SK-N-SH (cell line): ENCODE data around the gene BRD7. TPM values are rescaled to one million over a fixed set of nuclear protein-coding genes. Genes with fewer than 3 reads are reported as not detected.

Experiments used
- CTCF ChIA-PET: fragments of 300-600, 350-600 bp; formaldehyde crosslinking; extraction: SDS; loops from one replicate; lab custom pipeline; 2021; lab: Yijun Ruan, JAX
- POLR2A ChIA-PET: fragments of 350-600 bp; sonication (Branson Sonifier 250); formaldehyde crosslinking; extraction: SDS; loops from one replicate; lab custom pipeline; 2020; ENCODE audit warnings: antibody characterized with exemption, inconsistent platforms; lab: Yijun Ruan, JAX
- DNase-seq: peaks from one replicate; pipeline ENCODE4 v3.0.0; 2012
- H2AFZ ChIP-seq: fragments of 200-600 bp; sonication (generic); 2 replicates; pipeline ENCODE4 v1.8.1; 2016; ENCODE audit warnings: antibody characterized with exemption, mild to moderate bottlenecking, low read depth
- H3F3A ChIP-seq: fragments of 200-600 bp; sonication (generic); replicated peaks from 2 replicates; pipeline ENCODE3; 2016; ENCODE audit warnings: antibody characterized with exemption, mild to moderate bottlenecking; ENCODE audit not compliant: insufficient read depth
- H3K27ac ChIP-seq, 2 experiments: fragments of 200-500 bp in 1 of 2; fragments of 200-600 bp in 1 of 2; sonication (Bioruptor generic) in 1 of 2; sonication (generic), shearing (Covaris generic) in 1 of 2; 2 replicates each; pipeline versions ENCODE4 v1.5.1 to v1.6.1; 2014 to 2016; ENCODE audit warnings: low read depth in 2 of 2, inconsistent platforms in 1 of 2, low read length in 1 of 2, mild to moderate bottlenecking in 1 of 2, mixed read lengths in 1 of 2
- H3K27me3 ChIP-seq: fragments of 200-600 bp; sonication (generic), shearing (Covaris generic); 2 replicates; pipeline ENCODE4 v1.6.1; 2016; ENCODE audit warnings: mixed run types; ENCODE audit not compliant: insufficient read depth
- H3K36me3 ChIP-seq, 2 experiments: fragments of 200-500 bp in 1 of 2; fragments of 200-600 bp in 1 of 2; sonication (Bioruptor generic) in 1 of 2; sonication (generic) in 1 of 2; replicated peaks in 1 of 2; 2 replicates each; pipeline versions ENCODE3 to v1.5.1; 2014 to 2016; ENCODE audit warnings: low read length in 1 of 2, mild to moderate bottlenecking in 1 of 2; ENCODE audit not compliant: insufficient read depth in 2 of 2, control insufficient read depth in 1 of 2
- H3K4me1 ChIP-seq, 2 experiments: fragments of 200-500 bp in 1 of 2; fragments of 200-600 bp in 1 of 2; sonication (Bioruptor generic) in 1 of 2; sonication (generic), shearing (Covaris generic) in 1 of 2; 2 replicates each; pipeline versions ENCODE4 v1.5.1 to v1.6.1; 2014 to 2016; ENCODE audit warnings: low read depth in 1 of 2, low read length in 1 of 2, mixed run types in 1 of 2; ENCODE audit not compliant: insufficient read depth in 2 of 2, control insufficient read depth in 1 of 2
- H3K4me2 ChIP-seq: fragments of 200-600 bp; sonication (generic), shearing (Covaris generic); 2 replicates; pipeline ENCODE4 v1.6.1; 2017; ENCODE audit warnings: mixed run types
- H3K4me3 ChIP-seq, 2 experiments: fragments of 200-500 bp in 1 of 2; fragments of 200-600 bp in 1 of 2; sonication (Bioruptor generic) in 1 of 2; sonication (generic), shearing (Covaris generic) in 1 of 2; 2 replicates each; pipeline versions ENCODE4 v1.5.1 to v1.8.1; 2014 to 2016; ENCODE audit warnings: low read depth in 2 of 2, inconsistent platforms in 1 of 2, low read length in 1 of 2, mild to moderate bottlenecking in 1 of 2, mixed read lengths in 1 of 2, moderate library complexity in 1 of 2
- H3K79me2 ChIP-seq: fragments of 200-600 bp; sonication (generic); 2 replicates; pipeline ENCODE4 v1.8.1; 2017; ENCODE audit warnings: mild to moderate bottlenecking; ENCODE audit not compliant: insufficient read depth
- H3K9ac ChIP-seq: fragments of 200-600 bp; sonication (generic); 2 replicates; pipeline ENCODE4 v1.6.1; 2017; ENCODE audit warnings: mixed run types
- H3K9me2 ChIP-seq: fragments of 200-600 bp; sonication (generic); 2 replicates; pipeline ENCODE4 v1.6.1; 2017; ENCODE audit warnings: mixed run types
- H3K9me3 ChIP-seq: fragments of 200-600 bp; sonication (generic); 2 replicates; pipeline ENCODE4 v1.6.1; 2017; ENCODE audit warnings: mixed run types, mild to moderate bottlenecking, moderate library complexity
- H4K20me1 ChIP-seq: fragments of 200-600 bp; sonication (generic); 2 replicates; pipeline ENCODE4 v1.6.1; 2017; ENCODE audit warnings: mild to moderate bottlenecking, mixed run types; ENCODE audit not compliant: insufficient read depth
- CHD2 ChIP-seq: fragments of 150-350 bp; IDR thresholded peaks from 2 replicates; pipeline ENCODE4 v1.6.1; 2018; ENCODE audit warnings: low read length; ENCODE audit not compliant: partially characterized antibody
- ELF1 ChIP-seq: IDR thresholded peaks from 2 replicates; pipeline ENCODE4 v1.4.0; 2012
- GABPA ChIP-seq: IDR thresholded peaks from 2 replicates; pipeline ENCODE4 v1.4.0; 2012; ENCODE audit warnings: low read depth, mild to moderate bottlenecking
- GATA2 ChIP-seq: sonication (generic); formaldehyde crosslinking; IDR thresholded peaks from 2 replicates; pipeline ENCODE4 v1.5.0; 2020; ENCODE audit warnings: mild to moderate bottlenecking, missing genetic modification reagents
- NFIC ChIP-seq: IDR thresholded peaks from 2 replicates; pipeline ENCODE4 v1.4.0; 2012; ENCODE audit warnings: borderline replicate concordance
- PBX3 ChIP-seq: IDR thresholded peaks from 2 replicates; pipeline ENCODE4; 2012
- POLR2AphosphoS5 ChIP-seq: IDR thresholded peaks from 2 replicates; pipeline ENCODE4 v1.6.1; 2012; ENCODE audit warnings: low read depth, low read length
- RAD21 ChIP-seq: IDR thresholded peaks from 2 replicates; pipeline ENCODE4 v1.6.1; 2012; ENCODE audit warnings: mild to moderate bottlenecking, low read length
- REST ChIP-seq: IDR thresholded peaks from 2 replicates; pipeline ENCODE4 v1.6.1; 2012; ENCODE audit warnings: mild to moderate bottlenecking, low read depth, low read length, moderate library complexity
- RFX5 ChIP-seq: IDR thresholded peaks from 2 replicates; pipeline ENCODE4 v1.6.1; 2012; ENCODE audit warnings: mild to moderate bottlenecking, improper control_type of control experiment, low read length
- SMC3 ChIP-seq: IDR thresholded peaks from 2 replicates; pipeline ENCODE4 v1.6.1; 2012; ENCODE audit warnings: low read depth, low read length, improper control_type of control experiment
- TEAD4 ChIP-seq: IDR thresholded peaks from 2 replicates; pipeline ENCODE4 v1.4.0; 2012; ENCODE audit warnings: mild to moderate bottlenecking, borderline replicate concordance; ENCODE audit not compliant: insufficient read depth
- USF1 ChIP-seq: IDR thresholded peaks from 2 replicates; pipeline ENCODE4 v1.4.0; 2012; ENCODE audit warnings: low read depth, borderline replicate concordance
- YY1 ChIP-seq: IDR thresholded peaks from 2 replicates; pipeline ENCODE4 v1.4.0; 2012; ENCODE audit warnings: low read depth, mild to moderate bottlenecking
- WGBS: methylation state at CpG from one replicate; pipeline ENCODE4 v1.1.6; 2017; ENCODE audit warnings: low lambda C conversion rate; 5-methylcytosine and 5-hydroxymethylcytosine counted together
- polyA plus RNA-seq, 3 experiments: library from polyadenylated mRNA; depleted of rRNA; stranded (reverse); fragments of >200 nt; gene quantifications; 2 replicates each; pipeline ENCODE4 v1.2.3, GENCODE V29; 2012

The BRD7 gene
- polyA plus RNA-seq, 1 of the 3 experiments (the other 2 are of a cell fraction): 32.9 TPM

GRCh38 chr16:50276326-50276640 is 92.5 kb downstream of the BRD7 start:
- Histone ChIP-seq H2AFZ (no peak overlapping the region), H3K36me3 (no peaks in the 10 kb centered on the region), H3K27me3 (no peaks in the 10 kb centered on the region), H3K4me3 (no peak overlapping the region), H3F3A (peaks cover 4% of the 10 kb centered on the region), H3K4me2 (no peak overlapping the region), H3K9ac (no peak overlapping the region), H4K20me1 (peaks cover 3% of the 10 kb centered on the region; the same call in 1 of the 2 replicates), H3K9me2 (no peaks in the 10 kb centered on the region), H3K27ac (no peak overlapping the region), H3K79me2 (peaks cover 16% of the 10 kb centered on the region; the same call in 1 of the 2 replicates), H3K4me1 (peaks cover 0 to 15% of the 10 kb centered on the region in 2 experiments; a peak in 1 of 4 replicates), H3K9me3 (no peaks in the 10 kb centered on the region)
- ChIA-PET POLR2A (no interaction called here), CTCF (no interaction called here)
- DNase-seq: no peak
- no peak for TF ChIP-seq RAD21
- TF ChIP-seq GABPA: no peak
- TF ChIP-seq GATA2: no peak
- no peak for TF ChIP-seq CHD2
- TF ChIP-seq REST: no peak
- no peak for TF ChIP-seq YY1
- TF ChIP-seq NFIC: no peak
- TF ChIP-seq SMC3: no peak
- no peak for TF ChIP-seq RFX5
- TF ChIP-seq TEAD4: no peak
- no peak for TF ChIP-seq PBX3
- TF ChIP-seq POLR2AphosphoS5: no peak
- TF ChIP-seq USF1: no peak
- no peak for TF ChIP-seq ELF1
- 94% methylated on average over 2 of the region's 2 CpGs for WGBS
